ENCODE measurements around the gene BMS1.

The BMS1 gene

DNA sequence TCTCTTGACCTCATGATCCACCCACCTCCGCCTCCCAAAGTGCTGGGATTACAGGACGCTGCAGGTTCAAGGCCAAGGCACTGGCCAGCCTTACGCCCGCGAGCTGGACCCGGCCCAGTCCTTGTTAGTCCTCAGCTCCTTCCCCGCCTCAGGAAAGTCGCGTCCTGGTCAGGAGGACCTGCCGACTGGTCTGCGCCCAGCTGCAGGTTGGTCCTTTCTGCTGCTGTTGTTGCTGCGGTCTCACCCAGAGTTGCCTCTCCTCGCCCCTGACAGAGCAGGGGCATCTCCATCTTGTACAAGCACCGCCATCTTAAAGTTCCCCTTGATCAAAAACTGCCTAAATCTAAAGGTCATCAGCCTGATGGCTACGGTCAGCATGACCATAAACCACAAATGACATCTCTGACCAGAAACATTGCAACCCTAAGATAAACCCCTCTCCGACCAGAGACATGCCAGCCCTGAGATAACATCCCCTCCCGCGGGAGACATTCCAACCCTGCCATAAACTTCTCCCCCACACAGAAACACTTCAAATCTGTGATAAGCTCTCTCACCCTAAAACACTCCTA is 13.9 kb upstream of the BMS1 start:
- no peak overlapping the region for H3K4me3 ChIP-seq (ENCODE audit: low read length)
- DNase-seq (ENCODE audit: low read depth) = no peak
- TF ChIP-seq, protein P1, sequence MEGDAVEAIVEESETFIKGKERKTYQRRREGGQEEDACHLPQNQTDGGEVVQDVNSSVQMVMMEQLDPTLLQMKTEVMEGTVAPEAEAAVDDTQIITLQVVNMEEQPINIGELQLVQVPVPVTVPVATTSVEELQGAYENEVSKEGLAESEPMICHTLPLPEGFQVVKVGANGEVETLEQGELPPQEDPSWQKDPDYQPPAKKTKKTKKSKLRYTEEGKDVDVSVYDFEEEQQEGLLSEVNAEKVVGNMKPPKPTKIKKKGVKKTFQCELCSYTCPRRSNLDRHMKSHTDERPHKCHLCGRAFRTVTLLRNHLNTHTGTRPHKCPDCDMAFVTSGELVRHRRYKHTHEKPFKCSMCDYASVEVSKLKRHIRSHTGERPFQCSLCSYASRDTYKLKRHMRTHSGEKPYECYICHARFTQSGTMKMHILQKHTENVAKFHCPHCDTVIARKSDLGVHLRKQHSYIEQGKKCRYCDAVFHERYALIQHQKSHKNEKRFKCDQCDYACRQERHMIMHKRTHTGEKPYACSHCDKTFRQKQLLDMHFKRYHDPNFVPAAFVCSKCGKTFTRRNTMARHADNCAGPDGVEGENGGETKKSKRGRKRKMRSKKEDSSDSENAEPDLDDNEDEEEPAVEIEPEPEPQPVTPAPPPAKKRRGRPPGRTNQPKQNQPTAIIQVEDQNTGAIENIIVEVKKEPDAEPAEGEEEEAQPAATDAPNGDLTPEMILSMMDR (conservative IDR thresholded peaks at IDR 0.05; ENCODE audit: low read depth, low read length) = no peak

DNA sequence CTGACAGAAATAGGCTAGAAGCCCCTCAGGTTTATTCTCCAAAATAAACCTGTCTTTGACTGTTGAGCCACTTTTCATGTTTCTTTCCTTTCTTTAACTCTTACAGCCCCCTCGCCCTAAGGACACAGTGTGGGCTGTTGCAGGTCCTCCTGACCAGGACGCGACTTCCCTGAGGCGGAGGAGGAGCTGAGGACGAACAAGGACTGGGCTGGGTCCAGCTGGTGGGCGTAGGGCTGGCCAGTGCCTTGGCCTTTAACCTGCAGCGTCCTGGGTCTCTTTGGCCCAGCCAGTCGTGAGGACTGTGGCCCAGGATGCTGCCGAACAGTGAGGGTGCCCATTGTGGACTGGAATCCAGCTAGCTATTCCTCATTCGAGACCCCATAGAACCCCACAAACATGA is 13.4 kb upstream of the BMS1 start:
- DNase-seq (ENCODE audit: low read depth) = no peak
- TF ChIP-seq, protein P1 (conservative IDR thresholded peaks at IDR 0.05; ENCODE audit: low read depth, low read length) = no peak
- H3K4me3 ChIP-seq (ENCODE audit: low read length) = no peak overlapping the region

DNA sequence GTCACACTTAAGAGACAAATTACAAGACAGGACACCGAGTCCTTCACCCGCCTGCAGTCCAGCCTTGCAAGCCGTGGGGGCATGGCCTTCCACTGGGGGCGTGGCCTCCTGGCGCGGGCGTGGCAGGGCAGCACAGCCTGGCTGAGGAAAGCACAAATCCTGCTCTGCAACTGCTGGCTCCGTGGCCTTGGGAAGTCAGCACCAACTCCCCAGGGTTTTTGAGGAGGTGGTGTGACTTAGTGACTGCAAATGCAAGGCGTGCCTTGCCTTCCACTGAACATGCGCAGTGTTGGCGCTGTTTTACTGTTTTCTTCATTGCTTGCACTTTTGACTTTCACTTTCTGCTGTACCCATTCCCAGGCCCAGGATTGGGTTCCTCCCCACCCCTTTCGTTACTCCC is 12.9 kb upstream of the BMS1 start:
- TF ChIP-seq, protein P1 (conservative IDR thresholded peaks at IDR 0.05; ENCODE audit: low read depth, low read length) = no peak
- no peak for DNase-seq (ENCODE audit: low read depth)
- H3K4me3 ChIP-seq (ENCODE audit: low read length) = no peak overlapping the region

DNA sequence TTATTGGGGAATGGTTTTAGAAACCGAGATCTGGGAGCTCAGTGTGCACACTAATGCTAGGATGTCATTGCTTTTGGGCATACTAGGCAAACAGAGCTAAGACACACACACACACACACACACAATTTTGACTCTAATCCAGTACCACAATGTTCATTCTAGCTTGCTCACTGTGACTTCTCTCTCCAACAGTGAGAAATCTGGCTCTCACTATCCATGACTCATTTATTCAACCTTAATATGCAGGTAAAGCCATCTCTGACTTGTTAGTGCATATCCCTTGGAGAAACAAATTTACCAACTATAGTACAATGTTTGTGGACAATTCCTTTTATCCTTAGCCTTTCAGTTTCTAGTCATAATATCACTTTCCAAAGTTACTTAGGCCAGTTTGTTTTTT is 5.9 kb upstream of the BMS1 start:
- TF ChIP-seq, protein P1 (conservative IDR thresholded peaks at IDR 0.05; ENCODE audit: low read depth, low read length) = no peak
- no peak overlapping the region for H3K4me3 ChIP-seq (ENCODE audit: low read length)
- no peak for DNase-seq (ENCODE audit: low read depth)

DNA sequence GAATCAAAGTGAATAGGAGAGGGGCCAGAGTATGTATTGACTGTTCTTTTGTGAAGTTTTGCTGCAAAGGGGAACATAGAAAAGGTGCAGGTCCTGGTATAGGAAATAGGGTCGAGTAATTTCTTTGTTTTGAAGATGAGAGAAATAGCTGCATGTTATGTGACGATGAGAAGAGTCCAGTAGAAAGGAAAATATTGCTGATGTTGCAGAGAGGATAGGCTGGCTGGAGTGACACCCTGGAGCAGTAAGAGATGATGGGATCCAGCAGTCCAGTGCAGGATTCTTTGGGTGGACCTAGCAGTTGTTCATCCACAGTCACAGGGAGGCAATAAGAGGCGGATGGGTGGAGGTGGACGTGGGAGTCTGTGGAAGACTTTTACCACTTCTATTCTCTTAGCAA is 2.1 kb upstream of the BMS1 start:
- TF ChIP-seq, protein P1 (conservative IDR thresholded peaks at IDR 0.05; ENCODE audit: low read depth, low read length) = no peak
- no peak for DNase-seq (ENCODE audit: low read depth)
- H3K4me3 ChIP-seq (ENCODE audit: low read length) = no peak overlapping the region

DNA sequence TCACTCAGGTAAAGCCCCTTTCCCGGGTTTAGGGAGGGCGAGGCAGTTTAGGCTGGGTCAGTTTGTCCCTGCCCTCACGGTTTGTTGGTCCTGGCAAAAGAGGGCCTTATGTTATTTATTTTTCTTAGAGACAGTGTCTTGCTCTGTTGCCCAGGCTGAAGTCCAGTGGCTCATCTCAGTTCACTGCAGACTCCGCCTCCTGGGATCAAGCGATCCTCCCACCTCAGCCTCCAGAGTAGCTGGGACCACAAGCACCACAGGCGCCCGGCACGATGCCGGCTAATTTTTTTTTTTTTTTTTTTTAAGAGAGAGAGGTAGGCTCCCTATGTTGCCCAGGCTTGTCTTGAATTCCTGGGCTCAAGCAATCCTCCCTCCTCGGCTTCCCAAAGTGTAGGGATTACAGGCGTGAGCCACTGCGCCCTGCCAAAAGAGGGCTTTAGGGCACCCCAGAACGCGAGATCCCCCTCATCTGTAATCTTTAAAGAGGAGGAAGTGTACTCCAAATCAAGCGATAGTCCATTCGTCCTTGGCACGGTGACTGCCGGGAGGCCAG is 626 bp upstream of the BMS1 start:
- peak overlapping the region; percentile 89 for H3K4me3 ChIP-seq (ENCODE audit: low read length)
- no peak for DNase-seq (ENCODE audit: low read depth)
- TF ChIP-seq, protein P1 (conservative IDR thresholded peaks at IDR 0.05; ENCODE audit: low read depth, low read length) = no peak

DNA sequence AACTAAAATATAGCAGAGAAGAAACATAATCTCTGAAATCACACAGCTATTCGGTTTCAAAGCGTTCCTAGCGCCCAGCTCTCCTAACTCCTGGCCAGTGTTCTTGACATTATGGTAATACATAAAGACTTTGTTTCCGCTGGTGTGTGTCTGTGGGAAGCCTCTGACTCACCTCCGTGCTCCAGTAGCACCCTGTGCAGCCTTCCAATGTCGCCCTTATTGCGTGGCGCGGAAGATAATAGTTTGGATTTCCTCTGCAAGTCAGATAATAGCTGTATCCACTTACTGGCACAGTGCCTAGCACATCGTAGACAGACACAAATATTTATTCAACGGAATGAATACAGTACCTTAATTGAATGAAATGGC is 570 bp downstream of the BMS1 start:
- TF ChIP-seq, protein P1 (conservative IDR thresholded peaks at IDR 0.05; ENCODE audit: low read depth, low read length) = no peak
- H3K4me3 ChIP-seq (ENCODE audit: low read length) = peak overlapping the region; percentile 89
- DNase-seq (ENCODE audit: low read depth) = peak; percentile 6

All from retinal pigment epithelial cell (primary cell).